IMR-90 (cell line): ENCODE data around the gene STX5. TPM values are rescaled to one million over a fixed set of nuclear protein-coding genes. Genes with fewer than 3 reads are reported as not detected.

Experiments used
- ATAC-seq: fragments of 200-7000 bp; cut with Tn5 transposase; 2 replicates; pipeline ENCODE4 v1.9.1; 2020; ENCODE audit warnings: low read depth, mild to moderate bottlenecking, moderate library complexity
- BruUV-seq: library from RNA; stranded (reverse); fragments of 400-500 nt; replicated peaks from 2 replicates; lab custom pipeline; 2021; lab: Mats Ljungman, UMichigan
- CTCF ChIA-PET: fragments of 300-600 bp; formaldehyde crosslinking; extraction: SDS; loops from one replicate; lab custom pipeline; 2021; ENCODE audit warnings: antibody characterized with exemption; lab: Yijun Ruan, JAX
- POLR2A ChIA-PET: fragments of 300-600 bp; sonication (Branson Sonifier 250); formaldehyde crosslinking; loops from one replicate; lab custom pipeline; 2022; ENCODE audit warnings: antibody characterized with exemption; ENCODE audit not compliant: unreplicated experiment; lab: Charles Lee
- DNase-seq: peaks from one replicate; pipeline ENCODE4 v3.0.0; 2013
- H2AFZ ChIP-seq: replicated peaks from 2 replicates; pipeline ENCODE3; 2013; ENCODE audit warnings: low read length, mild to moderate bottlenecking; ENCODE audit not compliant: poor library complexity
- H2AK5ac ChIP-seq: 2 replicates; pipeline ENCODE4 v1.6.1; 2013; ENCODE audit warnings: low read depth, low read length, inconsistent platforms
- H2AK9ac ChIP-seq: replicated peaks from 2 replicates; pipeline ENCODE3; 2013; ENCODE audit warnings: mild to moderate bottlenecking, low read depth, low read length, moderate library complexity; ENCODE audit not compliant: poor library complexity
- H2BK120ac ChIP-seq: 2 replicates; pipeline ENCODE4 v1.6.1; 2013; ENCODE audit warnings: low read depth, low read length, inconsistent platforms
- H2BK15ac ChIP-seq: 3 replicates; pipeline ENCODE4 v1.6.1; 2013; ENCODE audit warnings: low read depth, low read length, inconsistent platforms
- H2BK20ac ChIP-seq: 2 replicates; pipeline ENCODE4 v1.6.1; 2013; ENCODE audit warnings: low read depth, mild to moderate bottlenecking, inconsistent platforms, low read length, moderate library complexity
- H2BK5ac ChIP-seq: 2 replicates; pipeline ENCODE4 v1.6.1; 2013; ENCODE audit warnings: mild to moderate bottlenecking, low read depth, low read length, inconsistent platforms; ENCODE audit not compliant: poor library complexity, severe bottlenecking
- H3K14ac ChIP-seq: replicated peaks from 2 replicates; pipeline ENCODE4 v1.6.1; 2013; ENCODE audit warnings: low read depth, low read length, inconsistent platforms
- H3K18ac ChIP-seq: 2 replicates; pipeline ENCODE4 v1.6.1; 2013; ENCODE audit warnings: low read depth, low read length, control low read depth
- H3K23ac ChIP-seq: 2 replicates; pipeline ENCODE4 v1.6.1; 2013; ENCODE audit warnings: low read depth, low read length, inconsistent platforms
- H3K27ac ChIP-seq: 2 replicates; pipeline ENCODE4 v1.5.1; 2013; ENCODE audit warnings: mild to moderate bottlenecking, control low read depth, low read length; ENCODE audit not compliant: insufficient read depth
- H3K27me3 ChIP-seq: 2 replicates; pipeline ENCODE4 v1.6.1; 2013; ENCODE audit warnings: low read length; ENCODE audit not compliant: control insufficient read depth, insufficient read depth
- H3K36me3 ChIP-seq: 2 replicates; pipeline ENCODE4 v1.6.1; 2013; ENCODE audit warnings: low read length, mixed read lengths; ENCODE audit not compliant: control insufficient read depth, insufficient read depth
- H3K4ac ChIP-seq: 2 replicates; pipeline ENCODE4 v1.6.1; 2013; ENCODE audit warnings: low read depth, low read length, inconsistent platforms
- H3K4me1 ChIP-seq: 2 replicates; pipeline ENCODE4 v1.6.1; 2013; ENCODE audit warnings: low read length, mixed read lengths; ENCODE audit not compliant: control insufficient read depth, insufficient read depth
- H3K4me2 ChIP-seq: 2 replicates; pipeline ENCODE4 v1.6.1; 2013; ENCODE audit warnings: low read depth, mild to moderate bottlenecking, control low read depth, low read length, moderate library complexity
- H3K4me3 ChIP-seq: 2 replicates; pipeline ENCODE4 v1.5.1; 2013; ENCODE audit warnings: low read depth, mild to moderate bottlenecking, control low read depth, low read length, moderate library complexity; ENCODE audit not compliant: insufficient read depth
- H3K56ac ChIP-seq: 2 replicates; pipeline ENCODE4 v1.6.1; 2013; ENCODE audit warnings: low read length, inconsistent platforms; ENCODE audit not compliant: insufficient read depth; ENCODE audit errors: extremely low read depth
- H3K79me1 ChIP-seq, 2 experiments: 2 replicates each; pipeline ENCODE4 v1.6.1; 2013; ENCODE audit warnings: low read length in 2 of 2, inconsistent platforms in 1 of 2, low read depth in 1 of 2
- H3K9ac ChIP-seq: 2 replicates; pipeline ENCODE4 v1.6.1; 2013; ENCODE audit warnings: low read depth, low read length, control low read depth
- H3K9me1 ChIP-seq: 2 replicates; pipeline ENCODE4 v1.6.1; 2013; ENCODE audit warnings: low read length, inconsistent platforms; ENCODE audit not compliant: insufficient read depth
- H3K9me3 ChIP-seq: 2 replicates; pipeline ENCODE4 v1.6.1; 2013; ENCODE audit warnings: low read length; ENCODE audit not compliant: control insufficient read depth, insufficient read depth
- H4K20me1 ChIP-seq: 2 replicates; pipeline ENCODE4 v1.6.1; 2013; ENCODE audit warnings: low read length, inconsistent platforms; ENCODE audit not compliant: insufficient read depth
- H4K5ac ChIP-seq: 2 replicates; pipeline ENCODE4 v1.6.1; 2013; ENCODE audit warnings: mild to moderate bottlenecking, low read depth, low read length, control low read depth
- H4K8ac ChIP-seq, 2 experiments: 2 replicates each; pipeline ENCODE4 v1.6.1; 2013; ENCODE audit warnings: low read depth in 2 of 2, low read length in 2 of 2, control low read depth in 1 of 2, inconsistent platforms in 1 of 2
- H4K91ac ChIP-seq: 2 replicates; pipeline ENCODE4 v1.6.1; 2013; ENCODE audit warnings: low read depth, low read length, inconsistent platforms; ENCODE audit not compliant: insufficient read depth
- CEBPB ChIP-seq: IDR thresholded peaks from 2 replicates; pipeline ENCODE4 v1.6.1; 2012; ENCODE audit warnings: low read depth, low read length, improper control_type of control experiment
- RFX5 ChIP-seq: IDR thresholded peaks from 2 replicates; pipeline ENCODE4 v1.8.0; 2012; ENCODE audit warnings: low read depth, mild to moderate bottlenecking, low read length, moderate library complexity
- WGBS, 2 experiments: methylation state at CpG; one replicate each; pipeline versions ENCODE4 v1.1.5 to v1.1.7; 2013; ENCODE audit warnings: missing lambda C conversion rate in 2 of 2; ENCODE audit not compliant: insufficient read length in 1 of 2; ENCODE audit errors: extremely low coverage in 2 of 2; 5-methylcytosine and 5-hydroxymethylcytosine counted together
- dilution Hi-C: fragments of 300-500 bp; cut with HindIII; formaldehyde crosslinking; loops from one replicate; pipeline ENCODE4 v1.14.3; 2018; ENCODE audit warnings: low sequenced_read_pairs; ENCODE audit not compliant: unreplicated experiment
- in situ Hi-C: fragments of 300-500 bp; cut with MboI; formaldehyde crosslinking; loops from 3 replicates; pipeline ENCODE4 v1.14.3; 2019; ENCODE audit warnings: low sequenced_read_pairs, inconsistent platforms, mixed read lengths
- intact Hi-C: fragments of 100-400 bp; cut with micrococcal nuclease; formaldehyde crosslinking; loops from 2 replicates; pipeline ENCODE4 v1.10.0; 2022
- microRNA-seq, 2 experiments: library from miRNA; stranded (forward) in 1 of 2; unstranded in 1 of 2; fragments of 10-50 nt in 1 of 2; fragments of <30 nt in 1 of 2; gene quantifications in 1 of 2; microRNA quantifications in 1 of 2; one replicate each; pipeline versions ENCODE3 to v1.1.0; 2013 to 2020; ENCODE audit not compliant: insufficient read depth in 1 of 2, insufficient read length in 1 of 2, unreplicated experiment in 1 of 2
- polyA plus RNA-seq, 3 experiments: library from polyadenylated mRNA; depleted of rRNA; stranded (reverse); fragments of >200 nt; gene quantifications; 2 replicates each; pipeline ENCODE4 v1.2.3, GENCODE V29; 2012; ENCODE audit warnings: low replicate concordance in 1 of 3
- small RNA-seq, 5 experiments: library from RNA; depleted of rRNA; stranded (forward); fragments of <200 nt; gene quantifications; one replicate each; pipeline ENCODE3, GENCODE V24; 2012
- total RNA-seq: library from RNA; depleted of rRNA; stranded (reverse); fragments of >200 nt; gene quantifications from 2 replicates; pipeline ENCODE4 v1.2.3, GENCODE V29; 2012; rRNA removed

The STX5 gene
- total and polyA plus RNA-seq, 2 of the 4 experiments (the other 2 are of a cell fraction): 43.1 to 49.5 TPM

GRCh38 chr11:62757846-62758788 lies 73.7 kb downstream of the STX5 start:
- H3K56ac ChIP-seq: no peak overlapping the region
- WGBS, 2 experiments: 80% methylated on average over 1 of the region's 9 CpGs; no CpG with 5 or more reads in 1 of the 2 experiments
- peaks cover 4% of the 10 kb centered on the region; the same call in 1 of the 2 replicates for H3K9me1 ChIP-seq
- TF ChIP-seq RFX5: no peak
- peak; percentile 57 for TF ChIP-seq CEBPB
- no peak overlapping the region for H4K91ac ChIP-seq
- no peaks in the 10 kb centered on the region for H3K9me3 ChIP-seq
- H3K9ac ChIP-seq: no peak overlapping the region
- CTCF ChIA-PET: no interaction called here
- H3K4me2 ChIP-seq: no peak overlapping the region
- H3K23ac ChIP-seq: no peak overlapping the region
- no peak overlapping the region for H2AK9ac ChIP-seq
- H4K5ac ChIP-seq: no peak overlapping the region
- peak overlapping the region; percentile 53 for H2AFZ ChIP-seq
- no peak overlapping the region for H3K14ac ChIP-seq
- H4K8ac ChIP-seq: no peak overlapping the region
- POLR2A ChIA-PET: no interaction called here
- H3K79me1 ChIP-seq: peaks cover 20 to 25% of the 10 kb centered on the region in 2 experiments
- no peaks in the 10 kb centered on the region for H3K27me3 ChIP-seq
- no peak overlapping the region for H2AK5ac ChIP-seq
- BruUV-seq: no TSS peak
- no peak overlapping the region for H2BK120ac ChIP-seq
- DNase-seq (no peak), ATAC-seq (no peak)
- H3K4me3 ChIP-seq: no peak overlapping the region
- peaks cover 4% of the 10 kb centered on the region for H3K4me1 ChIP-seq
- intact Hi-C loops: no loop called here
- dilution Hi-C loops: no loop called here
- no peak overlapping the region for H3K27ac ChIP-seq
- H2BK5ac ChIP-seq: no peak overlapping the region
- no peak overlapping the region for H2BK20ac ChIP-seq
- no peaks in the 10 kb centered on the region for H4K20me1 ChIP-seq
- no peak overlapping the region for H2BK15ac ChIP-seq
- peaks cover 4% of the 10 kb centered on the region; the same call in 1 of the 2 replicates for H3K36me3 ChIP-seq
- in situ Hi-C loops: no loop called here
- no peak overlapping the region for H3K4ac ChIP-seq
- H3K18ac ChIP-seq: no peak overlapping the region

Small RNA genes lying within 50 kb of the gene (microRNA-seq; reads per million reads assigned to microRNA genes)
- 1.1 to 41.3 reads per million in 2 experiments for gene MIR6514 (ENCODE audit: insufficient read depth in 1 of 2, insufficient read length in 1 of 2, unreplicated experiment in 1 of 2)
- gene MIR6748 (ENCODE audit: unreplicated experiment): not detected
- not detected for gene RF00099 (ENCODE audit: insufficient read depth, insufficient read length)
- not detected for gene RNU6-118P (ENCODE audit: insufficient read depth, insufficient read length)
- not detected for gene SNORD22 (ENCODE audit: insufficient read depth, insufficient read length)
- gene SNORD26 (ENCODE audit: insufficient read depth, insufficient read length): not detected
- gene SNORD27 (ENCODE audit: insufficient read depth, insufficient read length): not detected
- gene SNORD28 (ENCODE audit: insufficient read depth, insufficient read length): not detected
- gene SNORD30 (ENCODE audit: insufficient read depth, insufficient read length): 51.7 reads per million, percentile 75 among the genes with 10 or more reads in this experiment

Small RNA genes lying within 50 kb of the gene (small RNA-seq; reads per million reads assigned to genes)
- gene MIR6514 (0 to 7.2 (median 3.7) reads per million in 5 experiments), gene RF00099 (0 reads per million in 5 experiments), gene RNU6-118P (0 reads per million in 5 experiments), gene SNORD22 (0 reads per million in 5 experiments), gene SNORD26 (0 reads per million in 5 experiments), gene SNORD27 (0 reads per million in 5 experiments), gene SNORD28 (0 reads per million in 5 experiments), gene SNORD30 (4.6 to 261 (median 33.3) reads per million in 5 experiments)

Other genes starting within 250 kb of the STX5 start
- 3.3 and 4.3 TPM in 2 replicates for gene TUT1, start 240.5 kb downstream of the STX5 start, total RNA-seq
- 10.1 TPM in 2 replicates for gene TUT1, start 240.5 kb downstream of the STX5 start, polyA plus RNA-seq (2012; rRNA removed)
- 126 and 136 TPM in 2 replicates for gene MTA2, start 230.2 kb downstream of the STX5 start, total RNA-seq
- gene MTA2, start 230.2 kb downstream of the STX5 start, polyA plus RNA-seq (2012; rRNA removed): 28.0 and 34.8 TPM in 2 replicates
- 4.4 and 5.0 TPM in 2 replicates for gene EML3, start 219.3 kb downstream of the STX5 start, total RNA-seq
- 24.7 and 26.1 TPM in 2 replicates for gene EML3, start 219.3 kb downstream of the STX5 start, polyA plus RNA-seq (2012; rRNA removed)
- gene ROM1, start 218.8 kb downstream of the STX5 start, total RNA-seq: 2.2 TPM in 2 replicates
- gene ROM1, start 218.8 kb downstream of the STX5 start, polyA plus RNA-seq (2012; rRNA removed): 1.7 and 2.5 TPM in 2 replicates
- gene B3GAT3, start 210.1 kb downstream of the STX5 start, total RNA-seq: 10.4 and 10.6 TPM in 2 replicates
- gene B3GAT3, start 210.1 kb downstream of the STX5 start, polyA plus RNA-seq (2012; rRNA removed): 38.4 and 51.7 TPM in 2 replicates
- 182 and 209 TPM in 2 replicates for gene GANAB, start 185.4 kb downstream of the STX5 start, total RNA-seq
- 323 and 344 TPM in 2 replicates for gene GANAB, start 185.4 kb downstream of the STX5 start, polyA plus RNA-seq (2012; rRNA removed)
- 8.9 and 11.8 TPM in 2 replicates for gene INTS5, start 178.7 kb downstream of the STX5 start, total RNA-seq
- 14.7 and 14.8 TPM in 2 replicates for gene INTS5, start 178.7 kb downstream of the STX5 start, polyA plus RNA-seq (2012; rRNA removed)
- 41.2 and 53.6 TPM in 2 replicates for gene C11orf98, start 166.8 kb downstream of the STX5 start, total RNA-seq
- gene C11orf98, start 166.8 kb downstream of the STX5 start, polyA plus RNA-seq (2012; rRNA removed): 62.3 and 68.9 TPM in 2 replicates
- 6.4 and 7.9 TPM in 2 replicates for gene CSKMT, start 166.7 kb downstream of the STX5 start, total RNA-seq
- 5.3 and 6.2 TPM in 2 replicates for gene CSKMT, start 166.7 kb downstream of the STX5 start, polyA plus RNA-seq (2012; rRNA removed)
- 5.7 and 6.7 TPM in 2 replicates for gene UQCC3, start 160.4 kb downstream of the STX5 start, total RNA-seq
- 9.7 and 13.7 TPM in 2 replicates for gene UQCC3, start 160.4 kb downstream of the STX5 start, polyA plus RNA-seq (2012; rRNA removed)
- gene LBHD1, start 159.8 kb downstream of the STX5 start, total RNA-seq: 1.4 and 1.6 TPM in 2 replicates
- 2.9 and 4.0 TPM in 2 replicates for gene LBHD1, start 159.8 kb downstream of the STX5 start, polyA plus RNA-seq (2012; rRNA removed)
- 50.0 and 83.0 TPM in 2 replicates for gene UBXN1, start 153.0 kb downstream of the STX5 start, total RNA-seq
- gene UBXN1, start 153.0 kb downstream of the STX5 start, polyA plus RNA-seq (2012; rRNA removed): 81.6 and 96.9 TPM in 2 replicates
- gene LRRN4CL, start 142.5 kb downstream of the STX5 start, total RNA-seq: 0.28 and 0.36 TPM in 2 replicates
- 0.84 and 1.1 TPM in 2 replicates for gene LRRN4CL, start 142.5 kb downstream of the STX5 start, polyA plus RNA-seq (2012; rRNA removed)
- 19.4 and 26.2 TPM in 2 replicates for gene BSCL2, start 124.6 kb downstream of the STX5 start, total RNA-seq
- 46.0 and 47.1 TPM in 2 replicates for gene BSCL2, start 124.6 kb downstream of the STX5 start, polyA plus RNA-seq (2012; rRNA removed)
- not detected in 2 replicates for gene GNG3, start 124.4 kb downstream of the STX5 start, total RNA-seq
- gene GNG3, start 124.4 kb downstream of the STX5 start, polyA plus RNA-seq (2012; rRNA removed): not detected in 2 replicates
- gene HNRNPUL2, start 104.6 kb downstream of the STX5 start, total RNA-seq: 3.9 and 5.0 TPM in 2 replicates
- gene HNRNPUL2, start 104.6 kb downstream of the STX5 start, polyA plus RNA-seq (2012; rRNA removed): 25.5 and 30.2 TPM in 2 replicates
- 37.1 and 45.5 TPM in 2 replicates for gene TTC9C, start 103.6 kb downstream of the STX5 start, total RNA-seq
- gene TTC9C, start 103.6 kb downstream of the STX5 start, polyA plus RNA-seq (2012; rRNA removed): 29.1 and 32.9 TPM in 2 replicates
- 7.8 and 8.1 TPM in 2 replicates for gene ZBTB3, start 77.9 kb downstream of the STX5 start, total RNA-seq
- 2.3 and 3.4 TPM in 2 replicates for gene ZBTB3, start 77.9 kb downstream of the STX5 start, polyA plus RNA-seq (2012; rRNA removed)
- 110 and 154 TPM in 2 replicates for gene POLR2G, start 70.5 kb downstream of the STX5 start, total RNA-seq
- gene POLR2G, start 70.5 kb downstream of the STX5 start, polyA plus RNA-seq (2012; rRNA removed): 157 and 165 TPM in 2 replicates
- 8.1 and 9.5 TPM in 2 replicates for gene TAF6L, start 60.7 kb downstream of the STX5 start, total RNA-seq
- gene TAF6L, start 60.7 kb downstream of the STX5 start, polyA plus RNA-seq (2012; rRNA removed): 13.5 and 14.5 TPM in 2 replicates
- gene TMEM179B, start 44.6 kb downstream of the STX5 start, total RNA-seq: 20.0 and 29.4 TPM in 2 replicates
- gene TMEM179B, start 44.6 kb downstream of the STX5 start, polyA plus RNA-seq (2012; rRNA removed): 67.1 and 71.5 TPM in 2 replicates
- gene TMEM223, start 40.0 kb downstream of the STX5 start, total RNA-seq: 9.7 and 14.2 TPM in 2 replicates
- 15.7 and 18.0 TPM in 2 replicates for gene TMEM223, start 40.0 kb downstream of the STX5 start, polyA plus RNA-seq (2012; rRNA removed)
- 26.3 and 27.5 TPM in 2 replicates for gene NXF1, start 26.6 kb downstream of the STX5 start, total RNA-seq
- 90.4 and 97.4 TPM in 2 replicates for gene NXF1, start 26.6 kb downstream of the STX5 start, polyA plus RNA-seq (2012; rRNA removed)
- gene TEX54, start 790 bp upstream of the STX5 start, total RNA-seq: not detected in 2 replicates
- gene TEX54, start 790 bp upstream of the STX5 start, polyA plus RNA-seq (2012; rRNA removed): not detected in 2 replicates
- 40.8 and 44.3 TPM in 2 replicates for gene WDR74, start 7.5 kb upstream of the STX5 start, total RNA-seq
- gene WDR74, start 7.5 kb upstream of the STX5 start, polyA plus RNA-seq (2012; rRNA removed): 38.4 and 41.9 TPM in 2 replicates
- gene SLC3A2, start 48.8 kb upstream of the STX5 start, total RNA-seq: 114 and 140 TPM in 2 replicates
- gene SLC3A2, start 48.8 kb upstream of the STX5 start, polyA plus RNA-seq (2012; rRNA removed): 239 TPM in 2 replicates
- gene CHRM1, start 89.3 kb upstream of the STX5 start, total RNA-seq: not detected in 2 replicates
- gene CHRM1, start 89.3 kb upstream of the STX5 start, polyA plus RNA-seq (2012; rRNA removed): not detected in 2 replicates
- not detected in 2 replicates for gene SLC22A6, start 152.9 kb upstream of the STX5 start, total RNA-seq
- gene SLC22A6, start 152.9 kb upstream of the STX5 start, polyA plus RNA-seq (2012; rRNA removed): not detected in 2 replicates
- gene SLC22A8, start 183.8 kb upstream of the STX5 start, total RNA-seq: not detected in 2 replicates
- gene SLC22A8, start 183.8 kb upstream of the STX5 start, polyA plus RNA-seq (2012; rRNA removed): not detected in 2 replicates